MM.1S (cell line): Measurements from ENCODE around the gene IL1RAPL1.

Source experiments
- DNase-seq: peaks from one replicate; pipeline ENCODE4 v3.0.0-alpha.2; 2015
- H2AFZ ChIP-seq: fragments of 300-600 bp; sonication (generic); 2 replicates; pipeline ENCODE4 v1.6.0; 2016; ENCODE audit warnings: antibody characterized with exemption, low read length
- H3F3A ChIP-seq: fragments of 300-600 bp; sonication (generic); 2 replicates; pipeline ENCODE4 v1.6.1; 2016; ENCODE audit warnings: mild to moderate bottlenecking, antibody characterized with exemption, low read length, moderate library complexity, mixed read lengths; ENCODE audit not compliant: insufficient read depth
- H3K27ac ChIP-seq: fragments of 300-600 bp; sonication (generic); 2 replicates; pipeline ENCODE4 v1.5.1; 2016; ENCODE audit warnings: mild to moderate bottlenecking, low read length
- H3K27me3 ChIP-seq: fragments of 300-600 bp; sonication (generic); replicated peaks from 2 replicates; pipeline ENCODE4 v1.6.0; 2016; ENCODE audit warnings: low read length; ENCODE audit not compliant: insufficient read depth
- H3K36me3 ChIP-seq: fragments of 300-600 bp; sonication (generic); replicated peaks from 2 replicates; pipeline ENCODE4 v1.6.1; 2016; ENCODE audit warnings: mild to moderate bottlenecking, low read length, mixed read lengths; ENCODE audit not compliant: insufficient read depth
- H3K4me1 ChIP-seq: fragments of 300-600 bp; sonication (generic); 2 replicates; pipeline ENCODE4 v1.6.1; 2016; ENCODE audit warnings: low read length, mixed read lengths
- H3K4me2 ChIP-seq: fragments of 300-600 bp; sonication (generic); 2 replicates; pipeline ENCODE4 v1.6.0; 2016; ENCODE audit warnings: low read depth, low read length
- H3K4me3 ChIP-seq: fragments of 300-600 bp; sonication (generic); 2 replicates; pipeline ENCODE4 v1.5.1; 2016; ENCODE audit warnings: low read length, mixed read lengths
- H3K79me2 ChIP-seq: fragments of 300-600 bp; sonication (generic); 2 replicates; pipeline ENCODE4 v1.6.1; 2016; ENCODE audit warnings: mixed run types, low read length, mixed read lengths
- H3K9ac ChIP-seq: fragments of 300-600 bp; sonication (generic); 2 replicates; pipeline ENCODE4 v1.6.1; 2016; ENCODE audit warnings: low read length, mixed read lengths
- H3K9me2 ChIP-seq: fragments of 300-600 bp; sonication (generic); replicated peaks from 2 replicates; pipeline ENCODE4 v1.6.1; 2016; ENCODE audit warnings: mild to moderate bottlenecking, low read length, mixed read lengths; ENCODE audit not compliant: insufficient read depth
- H3K9me3 ChIP-seq: fragments of 300-600 bp; sonication (generic); replicated peaks from 2 replicates; pipeline ENCODE4 v1.6.1; 2016; ENCODE audit warnings: mild to moderate bottlenecking, low read length, mixed read lengths; ENCODE audit not compliant: insufficient read depth
- H4K20me1 ChIP-seq: fragments of 300-600 bp; sonication (generic); 2 replicates; pipeline ENCODE4 v1.6.1; 2016; ENCODE audit warnings: mild to moderate bottlenecking, low read length, moderate library complexity, mixed read lengths; ENCODE audit not compliant: insufficient read depth
- EZH2 ChIP-seq: fragments of 300-600 bp; sonication (generic); optimal IDR thresholded peaks from 2 replicates; pipeline ENCODE3; 2017; ENCODE audit warnings: low read depth, mild to moderate bottlenecking, antibody characterized with exemption, low read length, mixed read lengths
- EZH2phosphoT487 ChIP-seq: fragments of 300-600 bp; sonication (generic); IDR thresholded peaks from 2 replicates; pipeline ENCODE4 v1.6.1; 2018; ENCODE audit warnings: antibody characterized with exemption, low read length
- TF ChIP-seq, protein P1 (sequence below): fragments of 300-600 bp; sonication (generic); IDR thresholded peaks from 2 replicates; pipeline ENCODE4 v1.5.1; 2016; ENCODE audit warnings: antibody characterized with exemption, low read length, mixed read lengths

IL1RAPL1 gene

GRCh38 chrX:29640106-29640505 is 1052.9 kb downstream of the IL1RAPL1 start:
- Histone ChIP-seq H3K4me2 (no peak overlapping the region), H3K79me2 (no peaks in the 10 kb centered on the region), H3K4me3 (no peak overlapping the region), H3K36me3 (no peaks in the 10 kb centered on the region), H3K9me3 (no peaks in the 10 kb centered on the region), H3K27me3 (no peaks in the 10 kb centered on the region), H3F3A (no peaks in the 10 kb centered on the region), H3K9me2 (no peaks in the 10 kb centered on the region), H2AFZ (no peak overlapping the region), H3K9ac (no peak overlapping the region), H3K27ac (no peak overlapping the region), H3K4me1 (no peaks in the 10 kb centered on the region), H4K20me1 (no peaks in the 10 kb centered on the region)
- DNase-seq = no peak
- TF ChIP-seq EZH2 = no peak
- TF ChIP-seq, protein P1, sequence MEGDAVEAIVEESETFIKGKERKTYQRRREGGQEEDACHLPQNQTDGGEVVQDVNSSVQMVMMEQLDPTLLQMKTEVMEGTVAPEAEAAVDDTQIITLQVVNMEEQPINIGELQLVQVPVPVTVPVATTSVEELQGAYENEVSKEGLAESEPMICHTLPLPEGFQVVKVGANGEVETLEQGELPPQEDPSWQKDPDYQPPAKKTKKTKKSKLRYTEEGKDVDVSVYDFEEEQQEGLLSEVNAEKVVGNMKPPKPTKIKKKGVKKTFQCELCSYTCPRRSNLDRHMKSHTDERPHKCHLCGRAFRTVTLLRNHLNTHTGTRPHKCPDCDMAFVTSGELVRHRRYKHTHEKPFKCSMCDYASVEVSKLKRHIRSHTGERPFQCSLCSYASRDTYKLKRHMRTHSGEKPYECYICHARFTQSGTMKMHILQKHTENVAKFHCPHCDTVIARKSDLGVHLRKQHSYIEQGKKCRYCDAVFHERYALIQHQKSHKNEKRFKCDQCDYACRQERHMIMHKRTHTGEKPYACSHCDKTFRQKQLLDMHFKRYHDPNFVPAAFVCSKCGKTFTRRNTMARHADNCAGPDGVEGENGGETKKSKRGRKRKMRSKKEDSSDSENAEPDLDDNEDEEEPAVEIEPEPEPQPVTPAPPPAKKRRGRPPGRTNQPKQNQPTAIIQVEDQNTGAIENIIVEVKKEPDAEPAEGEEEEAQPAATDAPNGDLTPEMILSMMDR = no peak
- TF ChIP-seq EZH2phosphoT487 = no peak

- Histone ChIP-seq H3K4me3 (no peak overlapping the region), H2AFZ (no peak overlapping the region), H3K79me2 (no peaks in the 10 kb centered on the region), H3K9ac (no peak overlapping the region), H3K27ac (no peak overlapping the region), H3K9me3 (no peaks in the 10 kb centered on the region), H3K4me2 (no peak overlapping the region), H3K27me3 (no peaks in the 10 kb centered on the region), H3K36me3 (no peaks in the 10 kb centered on the region), H4K20me1 (no peaks in the 10 kb centered on the region), H3K4me1 (no peaks in the 10 kb centered on the region), H3F3A (no peaks in the 10 kb centered on the region), H3K9me2 (no peaks in the 10 kb centered on the region)
- no peak for TF ChIP-seq EZH2
- TF ChIP-seq, protein P1 = no peak
- no peak for TF ChIP-seq EZH2phosphoT487
- DNase-seq = no peak
These were observed 1054.2 kb downstream of the IL1RAPL1 start for GRCh38 chrX:29641461-29641860.

DNA sequence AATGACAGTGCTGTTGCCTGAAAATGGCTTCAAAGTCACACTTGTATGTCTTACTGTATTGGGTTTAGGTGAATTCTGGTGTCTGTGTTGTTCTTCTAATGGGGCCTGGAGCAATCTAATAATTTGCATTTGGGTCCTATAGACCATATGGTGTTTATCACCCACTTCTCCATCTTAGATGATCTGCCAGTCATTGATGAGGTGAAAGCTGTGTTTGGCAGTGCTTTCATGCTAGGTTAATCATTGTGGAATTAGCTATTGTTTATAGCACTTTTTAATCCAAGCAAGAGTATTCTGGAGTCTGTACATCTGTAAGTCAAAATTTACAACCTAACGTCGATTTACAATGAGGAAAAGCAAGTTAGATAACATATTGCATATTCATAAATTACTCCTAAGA is 1055.9 kb downstream of the IL1RAPL1 start:
- Histone ChIP-seq H3K4me1 (no peaks in the 10 kb centered on the region), H3K36me3 (no peaks in the 10 kb centered on the region), H3K27ac (no peak overlapping the region), H3K79me2 (no peaks in the 10 kb centered on the region), H2AFZ (no peak overlapping the region), H3K4me2 (no peak overlapping the region), H3K4me3 (no peak overlapping the region), H3K9ac (no peak overlapping the region), H4K20me1 (no peaks in the 10 kb centered on the region), H3K9me3 (no peaks in the 10 kb centered on the region), H3F3A (no peaks in the 10 kb centered on the region), H3K9me2 (no peaks in the 10 kb centered on the region), H3K27me3 (no peaks in the 10 kb centered on the region)
- no peak for TF ChIP-seq EZH2
- TF ChIP-seq, protein P1 = no peak
- TF ChIP-seq EZH2phosphoT487 = no peak
- DNase-seq = no peak
